ENCODE results near the gene CORO2B.
A peak's percentile ranks its signal among the peaks of the same experiment; 100 is the strongest.

CORO2B gene

DNA sequence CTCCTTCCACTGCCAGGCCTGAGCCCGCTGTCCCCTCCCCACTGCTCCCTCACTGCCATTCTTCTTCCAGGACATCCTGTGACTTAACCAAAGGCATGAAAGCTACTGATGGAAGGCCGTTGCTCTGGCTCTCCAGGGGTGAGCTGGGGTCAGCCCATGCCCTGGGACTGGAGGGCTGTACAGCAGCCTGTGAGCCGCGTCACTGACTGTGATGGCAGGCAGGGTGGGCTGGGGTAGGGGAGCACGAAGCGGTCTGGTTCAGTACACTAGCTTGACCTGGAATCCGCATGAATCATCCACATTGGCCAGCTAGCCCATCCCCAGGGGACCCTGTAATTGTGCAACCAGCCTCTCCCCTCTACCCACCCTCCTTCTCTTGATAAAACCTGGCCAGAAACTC is 30.8 kb downstream of the CORO2B start:
- H3K4me3 ChIP-seq (ENCODE audit: low read length) = no peak overlapping the region
- DNase-seq (ENCODE audit: low read depth) = no peak
- TF ChIP-seq, protein P1, sequence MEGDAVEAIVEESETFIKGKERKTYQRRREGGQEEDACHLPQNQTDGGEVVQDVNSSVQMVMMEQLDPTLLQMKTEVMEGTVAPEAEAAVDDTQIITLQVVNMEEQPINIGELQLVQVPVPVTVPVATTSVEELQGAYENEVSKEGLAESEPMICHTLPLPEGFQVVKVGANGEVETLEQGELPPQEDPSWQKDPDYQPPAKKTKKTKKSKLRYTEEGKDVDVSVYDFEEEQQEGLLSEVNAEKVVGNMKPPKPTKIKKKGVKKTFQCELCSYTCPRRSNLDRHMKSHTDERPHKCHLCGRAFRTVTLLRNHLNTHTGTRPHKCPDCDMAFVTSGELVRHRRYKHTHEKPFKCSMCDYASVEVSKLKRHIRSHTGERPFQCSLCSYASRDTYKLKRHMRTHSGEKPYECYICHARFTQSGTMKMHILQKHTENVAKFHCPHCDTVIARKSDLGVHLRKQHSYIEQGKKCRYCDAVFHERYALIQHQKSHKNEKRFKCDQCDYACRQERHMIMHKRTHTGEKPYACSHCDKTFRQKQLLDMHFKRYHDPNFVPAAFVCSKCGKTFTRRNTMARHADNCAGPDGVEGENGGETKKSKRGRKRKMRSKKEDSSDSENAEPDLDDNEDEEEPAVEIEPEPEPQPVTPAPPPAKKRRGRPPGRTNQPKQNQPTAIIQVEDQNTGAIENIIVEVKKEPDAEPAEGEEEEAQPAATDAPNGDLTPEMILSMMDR (conservative IDR thresholded peaks at IDR 0.05; ENCODE audit: low read depth, low read length) = no peak

DNA sequence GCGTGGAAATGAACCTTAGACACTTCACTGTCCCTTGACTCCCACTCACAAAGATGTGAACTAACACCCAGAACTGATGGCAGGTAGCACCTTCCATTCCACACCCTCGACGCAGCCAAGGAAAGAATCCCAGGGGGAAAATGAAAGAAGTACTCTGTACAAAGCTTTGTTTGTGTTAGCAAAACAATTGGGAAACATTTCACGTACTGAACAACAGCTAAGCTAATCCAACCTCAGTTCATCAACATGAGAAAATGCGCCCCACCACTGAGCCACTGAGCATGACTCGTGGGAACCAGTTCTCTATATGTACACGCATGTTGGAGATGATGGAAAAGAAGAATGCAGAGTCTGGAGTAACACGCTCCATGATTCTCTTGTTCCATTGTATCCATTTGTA is 32.0 kb downstream of the CORO2B start:
- TF ChIP-seq, protein P1 (conservative IDR thresholded peaks at IDR 0.05; ENCODE audit: low read depth, low read length) = no peak
- DNase-seq (ENCODE audit: low read depth) = no peak
- H3K4me3 ChIP-seq (ENCODE audit: low read length) = no peak overlapping the region

DNA sequence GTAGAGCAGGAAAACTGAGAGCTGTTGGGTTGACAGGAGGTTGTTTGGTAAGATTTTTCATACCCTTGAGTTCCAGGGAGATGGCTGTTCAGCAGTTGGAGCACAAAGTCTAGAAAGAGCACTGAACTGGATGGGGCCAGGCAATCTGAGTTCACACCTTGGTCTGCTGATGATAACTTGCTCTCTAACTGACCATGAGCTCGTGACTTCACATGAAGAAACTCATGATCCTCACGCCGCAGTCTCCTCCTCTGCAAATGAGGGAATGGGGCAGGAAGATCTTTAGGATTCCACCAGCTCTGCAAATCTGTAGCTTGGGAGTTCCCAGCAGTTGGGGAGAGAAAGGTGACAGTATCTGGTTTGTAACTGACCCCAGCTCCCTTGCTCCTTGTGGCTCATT is 33.7 kb downstream of the CORO2B start:
- no peak for DNase-seq (ENCODE audit: low read depth)
- TF ChIP-seq, protein P1 (conservative IDR thresholded peaks at IDR 0.05; ENCODE audit: low read depth, low read length) = no peak
- no peak overlapping the region for H3K4me3 ChIP-seq (ENCODE audit: low read length)

DNA sequence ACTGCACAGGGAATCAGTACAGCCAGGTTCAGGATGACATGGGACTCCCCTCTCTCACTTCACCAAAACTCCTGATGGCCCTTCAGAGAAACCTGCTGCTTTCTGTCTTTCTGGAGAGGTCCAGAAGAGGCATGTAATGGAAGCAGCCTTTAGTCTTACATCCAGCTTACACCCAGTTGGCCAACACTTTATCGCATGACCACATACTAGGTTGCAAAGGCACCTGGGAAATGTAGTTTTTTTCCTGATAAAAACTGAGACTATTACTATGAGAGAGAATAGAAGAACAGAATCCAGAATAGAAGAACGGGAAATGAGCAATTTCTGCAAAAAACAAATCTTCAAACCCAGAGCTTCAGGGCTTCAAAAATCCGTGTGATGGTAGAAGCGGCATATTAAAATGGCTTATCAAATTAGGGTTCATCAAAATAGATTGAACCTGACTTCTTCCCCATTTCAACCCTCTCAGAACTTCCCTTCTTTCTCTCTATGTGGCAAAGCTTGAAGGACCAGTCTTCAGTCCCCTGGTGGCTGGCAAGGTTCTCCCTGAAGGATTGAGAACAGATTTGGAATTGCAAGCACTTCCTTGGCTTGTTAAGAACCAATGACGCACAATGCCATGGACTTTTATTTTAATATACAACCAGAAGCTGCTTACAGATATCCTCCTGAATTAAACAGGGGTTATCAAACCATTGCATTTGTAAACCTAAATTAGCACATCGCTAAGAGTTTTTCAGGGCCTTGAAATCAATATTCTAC is 34.4 kb downstream of the CORO2B start:
- no peak overlapping the region for H3K4me3 ChIP-seq (ENCODE audit: low read length)
- TF ChIP-seq, protein P1 (conservative IDR thresholded peaks at IDR 0.05; ENCODE audit: low read depth, low read length) = no peak
- no peak for DNase-seq (ENCODE audit: low read depth)

DNA sequence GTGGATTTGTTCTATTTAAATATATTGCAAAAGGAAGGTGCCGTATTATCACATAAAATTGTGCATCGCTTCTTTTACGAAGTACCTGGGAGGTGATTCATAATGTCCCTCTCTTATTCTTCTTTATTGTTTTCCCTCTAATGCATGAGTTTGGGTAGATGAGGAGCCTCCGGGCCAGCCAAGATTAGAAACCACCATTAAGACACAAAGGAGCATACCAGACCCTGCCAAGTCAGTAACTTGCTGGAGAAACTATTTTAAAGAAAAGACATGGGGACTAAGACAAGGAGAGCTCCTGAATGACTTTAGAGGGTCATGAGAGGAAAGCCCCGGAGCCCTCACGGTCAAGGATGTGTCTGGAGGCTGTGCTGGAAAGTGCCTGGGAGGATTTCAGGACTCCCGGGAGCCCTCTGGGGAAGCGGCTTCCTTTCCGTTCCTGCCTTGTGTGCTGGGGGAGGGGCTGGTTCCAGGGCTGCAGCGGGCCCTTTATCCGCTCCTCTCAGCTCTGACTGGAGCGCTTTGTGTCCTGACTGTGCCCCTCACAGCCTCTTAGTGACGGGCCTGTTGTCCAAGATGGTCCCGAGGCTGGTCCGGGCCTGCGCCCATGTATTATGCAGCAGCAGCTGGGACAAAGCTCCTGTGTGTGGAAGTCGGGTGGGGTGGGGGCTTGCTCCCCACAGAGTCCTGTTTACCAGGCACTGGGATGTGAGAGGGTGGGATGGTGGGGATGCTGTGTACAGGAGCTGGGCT is 35.7 kb downstream of the CORO2B start:
- no peak for DNase-seq (ENCODE audit: low read depth)
- peak overlapping the region; percentile 11 for H3K4me3 ChIP-seq (ENCODE audit: low read length)
- TF ChIP-seq, protein P1 (conservative IDR thresholded peaks at IDR 0.05; ENCODE audit: low read depth, low read length) = no peak

DNA sequence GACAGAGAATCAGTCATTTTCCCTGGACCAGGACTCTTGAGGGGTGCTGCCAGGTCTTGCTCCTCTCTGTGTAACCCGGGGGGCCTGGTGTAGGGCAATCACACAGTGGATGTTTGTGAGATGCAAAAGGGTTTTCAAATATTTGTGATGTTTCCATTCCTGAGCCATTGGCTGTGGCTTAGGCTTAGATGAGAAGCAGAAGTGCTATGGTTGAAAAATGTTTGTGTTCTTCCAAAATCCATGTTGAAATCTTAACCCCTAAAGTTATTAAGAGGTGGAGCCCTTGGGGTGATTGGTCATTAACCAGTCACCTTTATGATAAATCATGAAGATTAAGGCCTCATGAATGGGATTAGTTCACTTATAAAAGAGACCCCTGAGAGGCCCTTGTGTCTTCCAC is 36.5 kb downstream of the CORO2B start:
- no peak for DNase-seq (ENCODE audit: low read depth)
- H3K4me3 ChIP-seq (ENCODE audit: low read length) = no peak overlapping the region
- TF ChIP-seq, protein P1 (conservative IDR thresholded peaks at IDR 0.05; ENCODE audit: low read depth, low read length) = no peak

DNA sequence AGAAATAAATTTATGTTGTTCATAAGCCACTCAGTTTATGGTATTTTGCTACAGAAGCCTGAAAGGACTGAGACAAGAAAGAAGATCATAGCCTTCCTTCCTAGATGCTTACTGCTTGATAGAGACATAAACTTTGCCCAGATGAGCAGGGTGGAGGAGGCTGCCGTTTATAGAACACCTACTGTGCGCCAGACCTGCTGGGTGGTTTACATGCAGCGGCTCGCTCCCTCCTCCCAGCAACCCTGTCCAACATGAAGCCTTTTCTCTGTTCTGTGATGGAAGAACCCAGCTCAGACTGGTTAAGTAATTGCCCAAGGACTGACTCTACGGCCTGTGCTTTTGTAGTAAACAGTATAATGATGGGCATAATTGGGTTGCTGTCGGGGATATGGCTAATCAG is 37.0 kb downstream of the CORO2B start:
- no peak for DNase-seq (ENCODE audit: low read depth)
- no peak overlapping the region for H3K4me3 ChIP-seq (ENCODE audit: low read length)

More for the DNA sequence above, 37.0 kb downstream of the CORO2B start:
- TF ChIP-seq, protein P1 (conservative IDR thresholded peaks at IDR 0.05; ENCODE audit: low read depth, low read length) = no peak
